Measurements from ENCODE around the gene MGST1.

GRCh38 chr12:16349131-16349460 is 1.7 kb downstream of the MGST1 start:
- TF ChIP-seq CTCF (IDR thresholded peaks at IDR 0.05) (no peak), POLR2AphosphoS5 (IDR thresholded peaks at IDR 0.05) (no peak), POLR2A (IDR thresholded peaks at IDR 0.05) (no peak), EP300 (IDR thresholded peaks at IDR 0.05) (no peak)

All from suprapubic skin (tissue), 4 donors.